GM12873 (cell line): ENCODE measurements around the gene MTMR10.

ENCODE experiments used
- TF ChIP-seq, protein P1 (sequence below): IDR thresholded peaks from 2 replicates; pipeline ENCODE4 v1.5.1; 2012; ENCODE audit warnings: low read depth, mild to moderate bottlenecking, moderate library complexity, low read length, control low read depth; ENCODE audit not compliant: insufficient read depth; ENCODE audit errors: missing control alignments

Gene MTMR10

DNA sequence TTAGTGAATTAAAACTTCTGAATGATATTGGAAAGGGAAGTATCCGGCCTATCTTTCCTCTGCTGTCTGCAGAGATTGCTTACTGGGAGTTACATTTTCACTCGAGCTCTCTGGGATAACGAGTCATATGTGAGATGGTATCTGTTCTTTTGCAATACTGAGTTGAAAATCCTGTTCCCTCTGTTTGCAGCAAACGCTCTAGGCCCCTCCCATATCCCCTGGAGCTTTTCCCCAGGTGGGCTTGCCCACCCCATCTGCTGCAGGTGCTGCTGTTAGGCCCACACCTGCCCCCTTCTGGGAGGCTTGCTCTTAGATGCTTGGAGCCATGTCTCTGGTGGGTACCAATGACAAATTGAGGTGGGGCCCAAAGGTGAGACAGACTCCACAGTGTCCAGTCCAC is 42.7 kb upstream of the MTMR10 start:
- TF ChIP-seq, protein P1, sequence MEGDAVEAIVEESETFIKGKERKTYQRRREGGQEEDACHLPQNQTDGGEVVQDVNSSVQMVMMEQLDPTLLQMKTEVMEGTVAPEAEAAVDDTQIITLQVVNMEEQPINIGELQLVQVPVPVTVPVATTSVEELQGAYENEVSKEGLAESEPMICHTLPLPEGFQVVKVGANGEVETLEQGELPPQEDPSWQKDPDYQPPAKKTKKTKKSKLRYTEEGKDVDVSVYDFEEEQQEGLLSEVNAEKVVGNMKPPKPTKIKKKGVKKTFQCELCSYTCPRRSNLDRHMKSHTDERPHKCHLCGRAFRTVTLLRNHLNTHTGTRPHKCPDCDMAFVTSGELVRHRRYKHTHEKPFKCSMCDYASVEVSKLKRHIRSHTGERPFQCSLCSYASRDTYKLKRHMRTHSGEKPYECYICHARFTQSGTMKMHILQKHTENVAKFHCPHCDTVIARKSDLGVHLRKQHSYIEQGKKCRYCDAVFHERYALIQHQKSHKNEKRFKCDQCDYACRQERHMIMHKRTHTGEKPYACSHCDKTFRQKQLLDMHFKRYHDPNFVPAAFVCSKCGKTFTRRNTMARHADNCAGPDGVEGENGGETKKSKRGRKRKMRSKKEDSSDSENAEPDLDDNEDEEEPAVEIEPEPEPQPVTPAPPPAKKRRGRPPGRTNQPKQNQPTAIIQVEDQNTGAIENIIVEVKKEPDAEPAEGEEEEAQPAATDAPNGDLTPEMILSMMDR: no peak

- TF ChIP-seq, protein P1: no peak
Observed at GRCh38 chr15:31032961-31033371, 41.5 kb upstream of the MTMR10 start.

DNA sequence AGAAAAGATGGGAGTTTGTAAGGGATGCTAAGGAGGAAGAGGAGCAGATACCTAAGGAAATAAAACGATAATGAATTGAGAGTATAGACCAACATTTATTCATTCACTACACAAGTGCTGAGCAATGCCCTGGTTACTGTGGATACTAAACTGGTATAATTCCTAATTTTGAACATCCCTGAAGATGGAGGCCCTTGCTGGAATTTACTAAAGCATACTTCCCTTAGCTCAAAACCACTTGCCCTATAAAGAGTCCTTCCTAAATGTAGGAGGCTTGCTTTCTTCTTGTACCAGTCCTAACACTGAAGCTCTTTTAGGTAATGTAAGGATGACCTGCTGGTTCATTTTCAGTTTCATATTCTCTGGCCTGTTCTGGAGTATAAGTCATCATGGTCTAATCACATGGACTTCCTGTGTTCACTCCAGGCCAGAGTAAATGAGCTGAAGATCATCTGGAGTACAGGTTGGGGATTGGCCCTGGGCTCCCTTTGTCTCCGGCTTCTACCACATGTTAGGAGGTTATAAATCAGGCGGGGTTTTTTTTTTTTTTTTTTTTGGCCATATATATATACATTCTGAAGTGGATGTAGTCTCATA is 40.1 kb upstream of the MTMR10 start:
- TF ChIP-seq, protein P1: no peak

- TF ChIP-seq, protein P1: no peak
Observed at GRCh38 chr15:31027910-31028578, 36.6 kb upstream of the MTMR10 start.

GRCh38 chr15:31025996-31026395 is 34.6 kb upstream of the MTMR10 start:
- TF ChIP-seq, protein P1: no peak

DNA sequence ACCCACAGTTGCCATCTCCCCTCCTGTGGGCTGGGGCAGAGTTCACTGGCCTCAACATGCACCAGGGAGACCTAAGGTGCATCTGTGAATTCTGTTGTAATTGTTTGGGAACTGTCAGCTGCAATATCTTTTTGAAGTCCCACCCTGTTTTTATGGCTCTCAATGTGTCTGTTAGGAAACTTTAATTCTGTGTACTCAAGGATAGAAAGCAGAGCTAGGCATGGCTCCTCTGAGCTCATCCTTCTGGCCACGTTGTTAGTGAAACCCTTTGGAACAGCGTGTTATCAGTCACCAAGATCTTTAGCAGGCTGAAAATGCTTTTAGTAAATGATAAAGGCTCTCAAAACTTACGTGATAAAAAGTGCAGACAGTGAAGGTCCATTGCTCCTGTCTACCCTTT is 33.6 kb upstream of the MTMR10 start:
- TF ChIP-seq, protein P1: no peak

DNA sequence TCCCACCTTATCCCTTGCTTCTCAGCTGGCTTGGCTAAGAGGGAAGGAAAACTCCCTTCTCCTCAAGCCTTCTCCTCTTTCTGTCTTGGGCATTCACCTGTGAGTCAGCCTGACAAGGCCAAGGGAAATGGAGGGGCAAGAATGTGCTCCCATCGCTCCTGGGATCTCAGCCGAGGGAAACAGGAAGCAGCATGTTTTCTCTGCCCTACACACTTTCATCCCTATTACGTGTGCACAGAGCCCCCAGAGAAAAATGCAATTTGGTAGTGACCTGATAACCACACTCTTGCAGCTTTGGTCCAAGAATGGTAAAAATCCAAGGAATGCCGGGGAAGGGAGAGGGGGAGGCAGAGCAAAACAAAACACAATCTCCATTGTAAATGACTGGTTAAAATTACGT is 32.9 kb upstream of the MTMR10 start:
- TF ChIP-seq, protein P1: no peak
